K562 (cell line): ENCODE measurements around the gene ARHGAP42. TPM values are rescaled to one million over a fixed set of nuclear protein-coding genes. Genes with fewer than 3 reads are reported as not detected.
A peak's percentile ranks its signal among the peaks of the same experiment; 100 is the strongest.

Experiments used
- ATF3 ChIP-seq, 2 experiments: fragments of 450-650 bp in 1 of 2; sonication (generic) in 1 of 2; formaldehyde crosslinking in 1 of 2; IDR thresholded peaks in 1 of 2; conservative IDR thresholded peaks in 1 of 2; 2 replicates each; pipeline versions ENCODE4 v1.6.1 to v1.8.1; 2016 to 2023; ENCODE audit warnings: mild to moderate bottlenecking in 2 of 2, moderate library complexity in 2 of 2, inconsistent platforms in 1 of 2, missing genetic modification reagents in 1 of 2
- CEBPB ChIP-seq: fragments of 450-650 bp; IDR thresholded peaks from 2 replicates; pipeline ENCODE4 v1.6.1; 2016; ENCODE audit warnings: missing genetic modification characterization, missing compliant biosample characterization
- E2F6 ChIP-seq, 2 experiments: IDR thresholded peaks; 2 replicates each; pipeline ENCODE4 v1.6.1; 2011; ENCODE audit warnings: borderline replicate concordance in 1 of 2, control low read depth in 1 of 2, low read depth in 1 of 2, low read length in 1 of 2, mild to moderate bottlenecking in 1 of 2, mixed read lengths in 1 of 2, moderate library complexity in 1 of 2; ENCODE audit not compliant: insufficient read depth in 1 of 2, insufficient read length in 1 of 2, poor library complexity in 1 of 2, severe bottlenecking in 1 of 2; ENCODE audit errors: extremely low read depth in 1 of 2
- FOSL1 ChIP-seq: fragments of 200-800 bp; sonication (Bioruptor generic); conservative IDR thresholded peaks from 2 replicates; pipeline ENCODE4 v1.6.1; 2016; ENCODE audit warnings: missing genetic modification characterization, missing compliant biosample characterization
- GATAD2A ChIP-seq: fragments of 450-650 bp; IDR thresholded peaks from 2 replicates; pipeline ENCODE4 v1.6.1; 2017
- HES1 ChIP-seq: fragments of 450-650 bp; IDR thresholded peaks from 2 replicates; pipeline ENCODE4 v1.6.1; 2016; ENCODE audit warnings: low read depth, mild to moderate bottlenecking, moderate library complexity
- MAZ ChIP-seq, 2 experiments: fragments of 450-650 bp in 1 of 2; sonication (generic) in 1 of 2; formaldehyde crosslinking; IDR thresholded peaks in 1 of 2; conservative IDR thresholded peaks in 1 of 2; 2 replicates each; pipeline versions ENCODE4 v1.4.0 to v1.5.0; 2020; ENCODE audit warnings: mild to moderate bottlenecking in 1 of 2, missing genetic modification reagents in 1 of 2
- MEF2D ChIP-seq: conservative IDR thresholded peaks from 2 replicates; pipeline ENCODE4 v1.6.1; 2016; ENCODE audit warnings: low read depth, missing genetic modification characterization, missing compliant biosample characterization
- PRMT5 ChIP-seq: sonication (generic); formaldehyde crosslinking; IDR thresholded peaks from 2 replicates; pipeline ENCODE4 v1.5.0; 2020; ENCODE audit warnings: missing genetic modification reagents
- TCFL5 ChIP-seq: fragments of 250-450 bp; sonication (Bioruptor Pico); conservative IDR thresholded peaks from 2 replicates; pipeline ENCODE4 v1.6.1; 2021; ENCODE audit warnings: mild to moderate bottlenecking, moderate library complexity, matching md5 sums
- UBTF ChIP-seq, 2 experiments: IDR thresholded peaks; 2 replicates each; pipeline ENCODE4 v1.6.1; 2012; ENCODE audit warnings: improper control_type of control experiment in 2 of 2, low read depth in 2 of 2, low read length in 2 of 2, borderline replicate concordance in 1 of 2
- ZBTB2 ChIP-seq: fragments of 450-650 bp; IDR thresholded peaks from 2 replicates; pipeline ENCODE4 v1.6.1; 2016; ENCODE audit warnings: antibody characterized with exemption
- ZNF133 ChIP-seq: fragments of 250-450 bp; sonication (Bioruptor Pico); IDR thresholded peaks from 2 replicates; pipeline ENCODE4 v1.4.0; 2020; ENCODE audit warnings: mild to moderate bottlenecking
- polyA plus RNA-seq, 8 experiments: library from polyadenylated mRNA; depleted of rRNA in 4 of 8; stranded (reverse) in 5 of 8; unstranded in 3 of 8; fragments of >200 nt; fragmentation: Nextera tagmentation in 2 of 8; fragmentation: Illumina TruSeq in 1 of 8; extraction: Ambion mirVana in 2 of 8; extraction: Trizol in 1 of 8; gene quantifications; 2 replicates each; pipeline versions ENCODE4 v1.2.1 to v1.2.3, GENCODE V29; 2011 to 2014; ENCODE audit warnings: inconsistent platforms in 1 of 8, missing spikeins in 1 of 8
- total RNA-seq, 7 experiments: library from RNA; depleted of rRNA in 6 of 7; stranded (reverse); fragments of >200 nt in 6 of 7; fragmentation: Illumina TruSeq in 2 of 7; extraction: Trizol in 2 of 7; gene quantifications; 2 replicates each; pipeline versions ENCODE4 v1.2.1 to v1.2.3, GENCODE V29; 2011 to 2021; ENCODE audit warnings: low replicate concordance in 1 of 7
- TF ChIP-seq, protein P1 (sequence below): fragments of 250-450 bp; sonication (Bioruptor Pico); IDR thresholded peaks from 2 replicates; pipeline ENCODE4 v1.4.0; 2020; ENCODE audit warnings: mild to moderate bottlenecking
- TF ChIP-seq, protein P2 (sequence below): fragments of 450-650 bp; IDR thresholded peaks from 2 replicates; pipeline ENCODE4 v1.6.1; 2016; ENCODE audit warnings: mild to moderate bottlenecking

Gene ARHGAP42
- total and polyA plus RNA-seq, 9 of the 15 experiments (the other 6 are each of a cell fraction or from before 2014, with no cell fraction given), result 0.95 to 6.1 (median 2.4) TPM

- no peak for TF ChIP-seq ZBTB2
- TF ChIP-seq MEF2D (tag), result no peak
- TF ChIP-seq GATAD2A, result no peak
- TF ChIP-seq, protein P1, sequence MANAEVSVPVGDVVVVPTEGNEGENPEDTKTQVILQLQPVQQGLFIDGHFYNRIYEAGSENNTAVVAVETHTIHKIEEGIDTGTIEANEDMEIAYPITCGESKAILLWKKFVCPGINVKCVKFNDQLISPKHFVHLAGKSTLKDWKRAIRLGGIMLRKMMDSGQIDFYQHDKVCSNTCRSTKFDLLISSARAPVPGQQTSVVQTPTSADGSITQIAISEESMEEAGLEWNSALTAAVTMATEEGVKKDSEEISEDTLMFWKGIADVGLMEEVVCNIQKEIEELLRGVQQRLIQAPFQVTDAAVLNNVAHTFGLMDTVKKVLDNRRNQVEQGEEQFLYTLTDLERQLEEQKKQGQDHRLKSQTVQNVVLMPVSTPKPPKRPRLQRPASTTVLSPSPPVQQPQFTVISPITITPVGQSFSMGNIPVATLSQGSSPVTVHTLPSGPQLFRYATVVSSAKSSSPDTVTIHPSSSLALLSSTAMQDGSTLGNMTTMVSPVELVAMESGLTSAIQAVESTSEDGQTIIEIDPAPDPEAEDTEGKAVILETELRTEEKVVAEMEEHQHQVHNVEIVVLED (CRISPR knock-in tag), result no peak
- TF ChIP-seq MAZ (CRISPR knock-in tag; conservative IDR thresholded peaks at IDR 0.05 in 1 of 2, IDR thresholded peaks at IDR 0.05 in 1 of 2), result no peak
- TF ChIP-seq HES1, result peak; percentile 83
- TF ChIP-seq PRMT5, result no peak
- TF ChIP-seq, protein P2, sequence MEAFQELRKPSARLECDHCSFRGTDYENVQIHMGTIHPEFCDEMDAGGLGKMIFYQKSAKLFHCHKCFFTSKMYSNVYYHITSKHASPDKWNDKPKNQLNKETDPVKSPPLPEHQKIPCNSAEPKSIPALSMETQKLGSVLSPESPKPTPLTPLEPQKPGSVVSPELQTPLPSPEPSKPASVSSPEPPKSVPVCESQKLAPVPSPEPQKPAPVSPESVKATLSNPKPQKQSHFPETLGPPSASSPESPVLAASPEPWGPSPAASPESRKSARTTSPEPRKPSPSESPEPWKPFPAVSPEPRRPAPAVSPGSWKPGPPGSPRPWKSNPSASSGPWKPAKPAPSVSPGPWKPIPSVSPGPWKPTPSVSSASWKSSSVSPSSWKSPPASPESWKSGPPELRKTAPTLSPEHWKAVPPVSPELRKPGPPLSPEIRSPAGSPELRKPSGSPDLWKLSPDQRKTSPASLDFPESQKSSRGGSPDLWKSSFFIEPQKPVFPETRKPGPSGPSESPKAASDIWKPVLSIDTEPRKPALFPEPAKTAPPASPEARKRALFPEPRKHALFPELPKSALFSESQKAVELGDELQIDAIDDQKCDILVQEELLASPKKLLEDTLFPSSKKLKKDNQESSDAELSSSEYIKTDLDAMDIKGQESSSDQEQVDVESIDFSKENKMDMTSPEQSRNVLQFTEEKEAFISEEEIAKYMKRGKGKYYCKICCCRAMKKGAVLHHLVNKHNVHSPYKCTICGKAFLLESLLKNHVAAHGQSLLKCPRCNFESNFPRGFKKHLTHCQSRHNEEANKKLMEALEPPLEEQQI, result peak; percentile 92
- no peak for TF ChIP-seq TCFL5
- peak; percentile 88 for TF ChIP-seq ATF3 (IDR thresholded peaks at IDR 0.05)
- TF ChIP-seq ATF3 (CRISPR knock-in tag; conservative IDR thresholded peaks at IDR 0.05), result no peak
- peak; percentile 55; the same call in 1 of the 2 replicates for TF ChIP-seq CEBPB (tag)
- TF ChIP-seq UBTF (IDR thresholded peaks at IDR 0.05; ENCODE audit: borderline replicate concordance in 1 of 2, low read depth in 2 of 2, low read length in 2 of 2), result no peak
- no peak for TF ChIP-seq E2F6 (IDR thresholded peaks at IDR 0.05; ENCODE audit: borderline replicate concordance in 1 of 2, extremely low read depth in 1 of 2, insufficient read depth in 1 of 2, insufficient read length in 1 of 2, low read depth in 1 of 2, low read length in 1 of 2, poor library complexity in 1 of 2, severe bottlenecking in 1 of 2)
- no peak for TF ChIP-seq ZNF133 (CRISPR knock-in tag)
- peak; percentile 98 for TF ChIP-seq FOSL1 (tag)
These were observed 121.9 kb downstream of the ARHGAP42 start (continued) for GRCh38 chr11:100808904-100809491.
